DLD1 (cell line): ENCODE measurements around the gene AUTS2.

Experiments used
- in situ Hi-C: cut with HindIII; loops from 2 replicates; pipeline ENCODE4 v1.10.0; 2017; ENCODE audit warnings: low sequenced_read_pairs

The AUTS2 gene

GRCh38 chr7:70595370-70595754, 997.1 kb downstream of the AUTS2 start:
- in situ Hi-C loops: no loop called here

- in situ Hi-C loops: no loop called here
These were observed 997.7 kb downstream of the AUTS2 start for GRCh38 chr7:70595755-70596597.

- in situ Hi-C loops: no loop called here
These were observed 998.3 kb downstream of the AUTS2 start for GRCh38 chr7:70596598-70596913.

- in situ Hi-C loops: no loop called here
These were observed 998.8 kb downstream of the AUTS2 start for GRCh38 chr7:70597066-70597465.

- in situ Hi-C loops: no loop called here
These were observed 1000.7 kb downstream of the AUTS2 start for GRCh38 chr7:70598976-70599375.

- in situ Hi-C loops: no loop called here
These were observed 1001.3 kb downstream of the AUTS2 start for GRCh38 chr7:70599446-70600190.

GRCh38 chr7:70600993-70601392, 1002.7 kb downstream of the AUTS2 start:
- in situ Hi-C loops: no loop called here

GRCh38 chr7:70602117-70602516, 1003.8 kb downstream of the AUTS2 start:
- in situ Hi-C loops: no loop called here

GRCh38 chr7:70607281-70607680, 1009.0 kb downstream of the AUTS2 start:
- in situ Hi-C loops: no loop called here

GRCh38 chr7:70607759-70608158, 1009.5 kb downstream of the AUTS2 start:
- in situ Hi-C loops: no loop called here

GRCh38 chr7:70608229-70608628, 1010.0 kb downstream of the AUTS2 start:
- in situ Hi-C loops: no loop called here

GRCh38 chr7:70612811-70613210, 1014.5 kb downstream of the AUTS2 start:
- in situ Hi-C loops: no loop called here

- in situ Hi-C loops: no loop called here
These were observed 1016.2 kb downstream of the AUTS2 start for GRCh38 chr7:70614237-70615045.

- in situ Hi-C loops: no loop called here
These were observed 1016.9 kb downstream of the AUTS2 start for GRCh38 chr7:70615066-70615606.

- in situ Hi-C loops: no loop called here
These were observed 1017.9 kb downstream of the AUTS2 start for GRCh38 chr7:70616211-70616610.

- in situ Hi-C loops: no loop called here
These were observed 1018.5 kb downstream of the AUTS2 start for GRCh38 chr7:70616821-70617220.

GRCh38 chr7:70618020-70618551, 1019.8 kb downstream of the AUTS2 start:
- in situ Hi-C loops: no loop called here

GRCh38 chr7:70619130-70619529, 1020.9 kb downstream of the AUTS2 start:
- in situ Hi-C loops: no loop called here

- in situ Hi-C loops: no loop called here
These were observed 1021.4 kb downstream of the AUTS2 start for GRCh38 chr7:70619659-70620058.

GRCh38 chr7:70620333-70621055, 1022.2 kb downstream of the AUTS2 start:
- in situ Hi-C loops: no loop called here
